Measurements from ENCODE around the gene ZNF138. TPM values are rescaled to one million over a fixed set of nuclear protein-coding genes. Genes with fewer than 3 reads are reported as not detected.

The ZNF138 gene
- polyA plus RNA-seq, 1 donor (not counting 4 experiments of a cell fraction or from before 2014, with no cell fraction given) = 6.3 TPM

GRCh38 chr7:64878684-64879083 lies 84.5 kb downstream of the ZNF138 start:
- H3K4me3 ChIP-seq (ENCODE audit: control insufficient read depth in 2 of 3, extremely low read depth in 1 of 3, insufficient read depth in 2 of 3, low read depth in 1 of 3, low read length in 3 of 3) = no peak overlapping the region
- H3K9me1 ChIP-seq (ENCODE audit: control insufficient read depth, extremely low read depth, insufficient read depth, low read length) = no peaks in the 10 kb centered on the region
- H3K79me2 ChIP-seq (ENCODE audit: control insufficient read depth, insufficient read depth, low read length) = no peaks in the 10 kb centered on the region
- peaks cover 2% of the 10 kb centered on the region for H3K4me1 ChIP-seq (ENCODE audit: control insufficient read depth, extremely low read depth, insufficient read depth, low read length)
- no peak for DNase-seq (ENCODE audit: low read depth, low spot score)
- TF ChIP-seq CTCF (optimal IDR thresholded peaks at IDR 0.05 in 1 of 3, IDR thresholded peaks at IDR 0.05 in 1 of 3, conservative IDR thresholded peaks at IDR 0.05 in 1 of 3; ENCODE audit: extremely low read depth in 1 of 3, insufficient read depth in 2 of 3, low read length in 3 of 3) (no peak), EZH2 (IDR thresholded peaks at IDR 0.05; ENCODE audit: low read length) (no peak)
- H3K4me2 ChIP-seq (ENCODE audit: control insufficient read depth, extremely low read depth, insufficient read depth, low read depth, low read length) = no peak overlapping the region
- no peaks in the 10 kb centered on the region for H4K20me1 ChIP-seq (ENCODE audit: control insufficient read depth, extremely low read depth, insufficient read depth, low read length)
- H3K27ac ChIP-seq (ENCODE audit: control insufficient read depth, insufficient read depth, low read length) = no peak overlapping the region
- H3K36me3 ChIP-seq (ENCODE audit: control insufficient read depth in 2 of 2, extremely low read depth in 1 of 2, insufficient read depth in 2 of 2, low read length in 2 of 2) = no peaks in the 10 kb centered on the region
- no peak overlapping the region for H3K9ac ChIP-seq (ENCODE audit: control insufficient read depth, extremely low read depth, insufficient read depth, low read length)
- FAIRE-seq = no peak
- no peak overlapping the region for H2AFZ ChIP-seq (ENCODE audit: control insufficient read depth, low read length)
- peaks cover 10% of the 10 kb centered on the region for H3K9me3 ChIP-seq (ENCODE audit: control insufficient read depth, low read depth, low read length)
- H3K27me3 ChIP-seq (ENCODE audit: control insufficient read depth, extremely low read depth, insufficient read depth, low read length) = peaks cover 1% of the 10 kb centered on the region
- dilution Hi-C loops (cut with MboI; ENCODE audit: extremely low pct_ligation_motif_present, low sequenced_read_pairs) = no loop called here

DNA sequence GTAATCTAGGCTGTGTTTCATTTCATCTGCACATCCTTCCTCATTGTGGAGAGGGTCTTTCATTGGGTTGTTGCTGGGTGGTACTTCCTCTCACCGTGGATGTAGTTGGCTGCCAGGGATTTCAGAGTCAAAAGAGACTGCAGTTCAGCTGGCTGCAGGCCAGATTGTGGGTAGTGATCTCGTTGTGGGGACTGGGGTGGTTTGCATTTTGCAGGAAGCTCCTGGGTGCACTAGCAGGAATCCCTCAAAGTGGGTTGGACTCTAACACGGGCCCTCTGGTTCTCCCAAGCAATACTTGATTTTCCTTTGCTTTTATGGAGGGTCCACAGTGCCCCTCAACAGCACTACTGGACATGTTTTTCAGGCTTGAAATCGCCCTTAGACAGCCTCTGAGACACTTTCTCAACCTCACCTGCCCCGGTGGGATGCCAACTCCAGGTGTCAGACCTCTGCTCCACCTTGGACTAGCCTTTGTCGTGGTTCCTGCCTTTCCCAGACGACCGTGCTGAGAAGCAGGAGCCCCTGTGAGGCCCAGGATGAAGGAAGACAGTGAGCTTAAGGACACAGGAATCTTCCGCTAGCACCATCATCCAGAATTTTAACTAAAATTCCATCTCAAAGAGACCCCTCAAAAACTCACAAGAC lies 85.0 kb downstream of the ZNF138 start:
- FAIRE-seq = no peak
- Histone ChIP-seq H3K79me2 (ENCODE audit: control insufficient read depth, insufficient read depth, low read length) (no peaks in the 10 kb centered on the region), H3K4me1 (ENCODE audit: control insufficient read depth, extremely low read depth, insufficient read depth, low read length) (peaks cover 2% of the 10 kb centered on the region), H3K9me3 (ENCODE audit: control insufficient read depth, low read depth, low read length) (peaks cover 10% of the 10 kb centered on the region), H3K4me3 (ENCODE audit: control insufficient read depth in 2 of 3, extremely low read depth in 1 of 3, insufficient read depth in 2 of 3, low read depth in 1 of 3, low read length in 3 of 3) (no peak overlapping the region), H3K9ac (ENCODE audit: control insufficient read depth, extremely low read depth, insufficient read depth, low read length) (no peak overlapping the region), H3K36me3 (ENCODE audit: control insufficient read depth in 2 of 2, extremely low read depth in 1 of 2, insufficient read depth in 2 of 2, low read length in 2 of 2) (no peaks in the 10 kb centered on the region), H2AFZ (ENCODE audit: control insufficient read depth, low read length) (no peak overlapping the region), H4K20me1 (ENCODE audit: control insufficient read depth, extremely low read depth, insufficient read depth, low read length) (no peaks in the 10 kb centered on the region), H3K27ac (ENCODE audit: control insufficient read depth, insufficient read depth, low read length) (no peak overlapping the region), H3K27me3 (ENCODE audit: control insufficient read depth, extremely low read depth, insufficient read depth, low read length) (peaks cover 3% of the 10 kb centered on the region), H3K9me1 (ENCODE audit: control insufficient read depth, extremely low read depth, insufficient read depth, low read length) (no peaks in the 10 kb centered on the region), H3K4me2 (ENCODE audit: control insufficient read depth, extremely low read depth, insufficient read depth, low read depth, low read length) (no peak overlapping the region)
- no peak for DNase-seq (ENCODE audit: low read depth, low spot score)
- dilution Hi-C loops (cut with MboI; ENCODE audit: extremely low pct_ligation_motif_present, low sequenced_read_pairs) = no loop called here
- TF ChIP-seq EZH2 (IDR thresholded peaks at IDR 0.05; ENCODE audit: low read length) (no peak), CTCF (optimal IDR thresholded peaks at IDR 0.05 in 1 of 3, IDR thresholded peaks at IDR 0.05 in 1 of 3, conservative IDR thresholded peaks at IDR 0.05 in 1 of 3; ENCODE audit: extremely low read depth in 1 of 3, insufficient read depth in 2 of 3, low read length in 3 of 3) (no peak)

All from keratinocyte (primary cell).